ENCODE data around the gene IL1A.

The IL1A gene

DNA sequence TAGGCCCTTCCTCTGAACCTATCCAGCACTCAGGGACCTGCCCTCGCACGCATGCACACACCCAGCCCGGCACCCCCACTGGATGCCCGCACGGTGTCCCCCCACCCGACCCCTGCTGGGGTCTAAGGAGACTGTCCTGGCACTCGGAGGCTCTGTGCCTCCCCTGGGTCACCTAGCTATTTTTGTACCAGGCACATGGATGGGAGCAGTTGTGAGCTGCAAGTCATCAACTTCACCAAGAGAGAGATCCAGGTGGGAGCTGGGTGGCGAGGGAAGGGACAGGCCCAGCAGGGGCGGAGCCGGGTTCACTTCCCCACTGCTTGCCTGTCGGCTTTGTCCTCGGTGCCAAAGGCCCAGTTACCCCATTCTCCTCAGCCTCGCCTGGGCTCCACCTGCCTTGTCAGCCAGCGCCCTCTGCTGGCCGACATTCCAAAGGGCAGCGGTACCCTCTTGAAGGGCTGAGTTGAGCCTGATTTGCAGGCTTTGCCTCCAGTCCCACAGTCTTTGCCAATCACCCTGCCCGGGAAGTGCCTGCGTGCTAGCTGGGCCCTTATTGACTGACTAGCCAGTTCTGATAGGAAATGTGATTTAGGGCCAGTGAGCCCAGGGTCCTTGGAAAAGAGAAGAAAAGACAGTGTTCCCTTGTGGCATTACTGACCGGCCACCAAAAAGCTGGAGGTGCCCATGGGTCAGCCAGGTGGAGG, 57.7 kb downstream of the IL1A start:
- peak; percentile 64 to 75 for DNase-seq (ENCODE audit: low read depth in 2 of 2)

DNA sequence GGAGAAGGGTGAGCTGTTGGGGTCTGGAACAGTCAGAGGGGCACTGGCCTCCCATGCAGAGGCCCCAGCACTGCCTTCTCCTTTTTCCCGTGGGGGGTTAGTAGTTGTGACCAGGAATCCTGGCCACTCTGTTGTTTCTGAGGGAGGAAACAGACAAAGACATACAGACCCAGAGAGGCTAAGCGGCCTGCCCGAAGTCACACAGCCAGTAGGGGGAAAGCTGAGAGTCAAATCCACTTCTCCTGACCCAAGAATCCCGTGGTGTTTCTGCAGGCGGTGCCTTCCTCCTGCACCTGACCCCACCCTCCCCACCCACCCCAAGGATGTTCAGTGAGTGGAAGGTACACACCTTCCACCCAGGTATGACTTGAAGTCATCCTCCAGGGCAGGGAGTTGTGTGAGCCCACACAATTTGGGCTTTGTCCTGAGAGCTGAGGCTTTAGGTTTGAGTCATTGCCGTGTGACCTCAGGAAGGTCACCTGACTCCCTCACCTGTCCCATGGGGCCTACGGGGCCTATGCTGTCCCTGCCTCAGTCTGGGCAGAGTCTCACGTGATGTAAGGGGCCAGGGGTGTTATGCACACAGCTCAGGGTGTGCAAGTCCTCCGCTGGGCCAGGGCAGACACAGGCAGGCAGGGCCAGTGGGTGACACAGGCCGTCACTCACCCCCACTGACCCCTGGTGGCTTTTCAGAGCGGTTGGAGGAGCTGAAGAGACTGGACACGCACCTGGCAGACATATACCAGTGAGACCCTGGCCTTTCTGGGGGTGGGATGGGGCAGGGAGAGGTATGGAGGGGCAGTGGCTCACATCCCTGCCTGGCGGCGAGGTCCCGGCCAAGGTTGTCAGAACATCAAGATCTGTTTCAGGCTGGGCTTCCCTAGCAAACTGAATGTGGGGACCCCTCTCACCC, 58.5 kb downstream of the IL1A start:
- DNase-seq (ENCODE audit: low read depth in 2 of 2), result no peak

DNA sequence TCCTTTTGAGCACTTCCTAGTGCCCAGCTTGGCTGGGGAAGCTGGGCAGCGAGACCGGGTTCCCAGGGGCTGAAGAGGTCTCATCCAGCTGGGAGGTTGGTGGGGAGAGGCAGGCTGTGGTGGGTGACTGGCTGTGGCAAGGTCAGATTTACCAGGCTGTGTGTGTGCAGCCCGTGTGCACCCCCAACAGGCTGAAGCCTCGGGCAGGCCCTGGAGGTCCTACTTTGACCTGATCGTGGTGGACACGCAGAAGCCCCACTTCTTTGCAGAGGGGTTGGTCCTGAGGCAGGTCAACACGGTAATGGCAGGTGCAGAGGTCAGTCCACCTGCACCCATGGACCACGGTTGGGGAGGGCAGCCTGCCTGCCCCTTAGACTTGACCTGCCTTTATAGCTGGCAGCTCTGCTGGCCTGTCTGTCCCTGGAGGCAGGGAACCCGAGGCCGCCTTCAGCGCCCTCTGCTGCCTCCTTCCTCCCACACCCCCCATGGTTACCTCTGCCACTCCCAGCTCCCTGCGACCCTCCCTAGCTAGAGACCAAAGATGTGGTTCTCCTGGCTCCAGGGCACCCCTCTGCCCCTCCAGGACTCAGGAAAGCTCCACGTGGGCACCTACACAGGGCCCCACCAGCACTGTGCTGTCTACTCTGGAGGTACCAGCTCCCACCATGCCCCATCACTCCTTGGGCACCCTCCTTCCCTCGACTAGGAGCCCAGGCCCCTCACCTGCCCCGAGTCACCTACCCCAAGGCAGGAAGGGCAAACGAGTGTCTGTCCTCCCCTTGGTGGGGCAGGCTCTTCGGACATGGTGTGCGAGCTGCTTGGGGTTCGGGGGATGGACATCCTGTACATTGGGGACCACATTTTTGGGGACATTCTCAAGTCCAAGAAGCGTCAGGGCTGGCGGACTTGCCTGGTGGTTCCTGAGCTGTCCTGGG, 59.4 kb downstream of the IL1A start:
- DNase-seq (ENCODE audit: low read depth in 2 of 2), result no peak

DNA sequence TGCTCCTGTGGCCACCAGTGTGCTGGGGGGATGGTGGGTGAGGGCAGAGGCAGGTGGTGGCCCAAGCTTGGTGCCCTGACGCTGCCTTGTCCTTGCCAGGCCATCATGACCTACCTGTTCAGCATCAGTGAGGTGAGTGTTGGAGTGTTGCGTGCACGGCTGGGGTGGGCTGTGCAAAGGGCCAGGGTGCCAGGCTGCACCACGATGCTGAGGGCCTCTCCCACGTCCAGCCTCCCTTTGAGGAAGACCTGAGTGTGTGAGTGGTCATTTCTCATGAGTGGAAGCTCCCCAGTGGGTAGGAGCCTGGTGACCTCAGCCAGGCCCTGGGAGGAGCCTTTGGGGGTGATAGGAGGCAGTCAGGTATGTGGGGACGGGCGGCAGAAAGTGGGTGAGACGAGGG, 60.3 kb downstream of the IL1A start:
- DNase-seq (ENCODE audit: low read depth in 2 of 2), result no peak

All from stimulated activated CD8-positive, alpha-beta memory T cell treated with anti-CD3 and anti-CD28 coated beads, Interleukin-2, amount 100 ng/mL, for 1 hour (primary cell).